Liver (tissue), 9 donors: ENCODE results near the gene CCDC50. TPM values are rescaled to one million over a fixed set of nuclear protein-coding genes. Genes with fewer than 3 reads are reported as not detected.

ENCODE experiments used
- DNase-seq: peaks from one replicate; pipeline ENCODE4 v3.0.0-alpha.2; 2017; ENCODE audit warnings: low spot score
- H3K27ac ChIP-seq, 2 donors: one replicate each; pipeline ENCODE4 v1.7.0; 2013; ENCODE audit warnings: inconsistent platforms in 2 of 2, low read length in 2 of 2, control low read depth in 1 of 2, low read depth in 1 of 2, mild to moderate bottlenecking in 1 of 2
- H3K27me3 ChIP-seq, 4 donors: one replicate each; pipeline versions ENCODE4 v1.6.1 to v1.7.0; 2013; ENCODE audit warnings: low read length in 3 of 4, inconsistent platforms in 1 of 4, mild to moderate bottlenecking in 1 of 4, moderate library complexity in 1 of 4; ENCODE audit not compliant: control insufficient read depth in 4 of 4, insufficient read depth in 4 of 4
- H3K36me3 ChIP-seq, 4 donors: one replicate each; pipeline versions ENCODE4 v1.6.1 to v1.7.0; 2013; ENCODE audit warnings: low read length in 3 of 4, mild to moderate bottlenecking in 3 of 4, low read depth in 1 of 4, moderate library complexity in 1 of 4; ENCODE audit not compliant: control insufficient read depth in 4 of 4, insufficient read depth in 3 of 4
- H3K4me1 ChIP-seq, 4 donors: one replicate each; pipeline versions ENCODE4 v1.6.1 to v1.7.0; 2013; ENCODE audit warnings: low read length in 3 of 4, mild to moderate bottlenecking in 3 of 4, moderate library complexity in 1 of 4; ENCODE audit not compliant: control insufficient read depth in 4 of 4, insufficient read depth in 4 of 4
- H3K4me3 ChIP-seq, 3 donors: one replicate each; pipeline versions ENCODE4 v1.6.1 to v1.7.0; 2013; ENCODE audit warnings: low read length in 3 of 3, control low read depth in 1 of 3, low read depth in 1 of 3, mild to moderate bottlenecking in 1 of 3
- H3K9ac ChIP-seq, 2 donors: one replicate each; pipeline ENCODE4 v1.7.0; 2013; ENCODE audit warnings: low read length in 2 of 2, mild to moderate bottlenecking in 2 of 2, moderate library complexity in 2 of 2, control low read depth in 1 of 2, low read depth in 1 of 2
- H3K9me3 ChIP-seq, 4 donors: one replicate each; pipeline versions ENCODE4 v1.6.1 to v1.7.0; 2013; ENCODE audit warnings: low read length in 3 of 4; ENCODE audit not compliant: control insufficient read depth in 4 of 4
- CTCF ChIP-seq: fragments of 150-350 bp; IDR thresholded peaks from 2 replicates; pipeline ENCODE4 v1.5.1; 2017; ENCODE audit warnings: improper control_type of control experiment, low read depth, low read length; ENCODE audit not compliant: missing input control
- EGR1 ChIP-seq, 2 donors: IDR thresholded peaks; 2 replicates each; pipeline ENCODE4 v1.6.1; 2016 to 2018; ENCODE audit warnings: antibody characterized with exemption in 2 of 2, low read depth in 2 of 2
- FOXA1 ChIP-seq: IDR thresholded peaks from 2 replicates; pipeline ENCODE4 v1.6.1; 2016; ENCODE audit warnings: antibody characterized with exemption
- FOXA2 ChIP-seq: IDR thresholded peaks from 2 replicates; pipeline ENCODE4 v1.6.1; 2016; ENCODE audit warnings: antibody characterized with exemption
- GABPA ChIP-seq, 2 donors: IDR thresholded peaks in 1 of 2; conservative IDR thresholded peaks in 1 of 2; 2 replicates each; pipeline ENCODE4 v1.6.1; 2016; ENCODE audit warnings: antibody characterized with exemption in 2 of 2, mild to moderate bottlenecking in 1 of 2, moderate library complexity in 1 of 2
- HNF4A ChIP-seq, 2 donors: conservative IDR thresholded peaks; 2 replicates each; pipeline ENCODE4 v1.6.1; 2016; ENCODE audit warnings: antibody characterized with exemption in 2 of 2, mild to moderate bottlenecking in 2 of 2
- HNF4G ChIP-seq: IDR thresholded peaks from 2 replicates; pipeline ENCODE4 v1.6.1; 2016; ENCODE audit warnings: antibody characterized with exemption
- JUND ChIP-seq, 2 donors: IDR thresholded peaks; 2 replicates each; pipeline ENCODE4 v1.6.1; 2016; ENCODE audit warnings: antibody characterized with exemption in 2 of 2
- MAX ChIP-seq: IDR thresholded peaks from 2 replicates; pipeline ENCODE4 v1.6.1; 2016; ENCODE audit warnings: antibody characterized with exemption
- NR2F2 ChIP-seq: IDR thresholded peaks from 2 replicates; pipeline ENCODE4 v1.6.1; 2016; ENCODE audit warnings: antibody characterized with exemption
- RAD21 ChIP-seq, 2 donors: IDR thresholded peaks; 2 replicates each; pipeline ENCODE4 v1.6.1; 2016; ENCODE audit warnings: antibody characterized with exemption in 2 of 2, mild to moderate bottlenecking in 2 of 2
- RXRA ChIP-seq, 2 donors: IDR thresholded peaks; 2 replicates each; pipeline ENCODE4 v1.6.1; 2017 to 2018; ENCODE audit warnings: antibody characterized with exemption in 2 of 2, mild to moderate bottlenecking in 1 of 2
- SP1 ChIP-seq: IDR thresholded peaks from 2 replicates; pipeline ENCODE4 v1.6.1; 2018; ENCODE audit warnings: antibody characterized with exemption, mild to moderate bottlenecking
- TAF1 ChIP-seq: conservative IDR thresholded peaks from 2 replicates; pipeline ENCODE4 v1.6.1; 2016; ENCODE audit warnings: antibody characterized with exemption, mild to moderate bottlenecking
- YY1 ChIP-seq: IDR thresholded peaks from 2 replicates; pipeline ENCODE4 v1.6.1; 2016; ENCODE audit warnings: antibody characterized with exemption, mild to moderate bottlenecking
- WGBS: extraction: QIAGEN DNeasy Blood & Tissue Kit; methylation state at CpG from one replicate; pipeline ENCODE4 v1.1.7; 2013; 5-methylcytosine and 5-hydroxymethylcytosine counted together
- polyA plus RNA-seq, 2 donors: library from polyadenylated mRNA; stranded (reverse) in 1 of 2; unstranded in 1 of 2; fragments of 200-250 nt in 1 of 2; fragments of >200 nt in 1 of 2; fragmentation: Nextera tagmentation in 1 of 2; extraction: Ambion mirVana in 1 of 2; gene quantifications; one replicate each; pipeline versions ENCODE4 v1.2.1 to v1.2.3, GENCODE V29; 2013 to 2015
- total RNA-seq, 2 donors: library from RNA; depleted of rRNA; stranded (reverse); fragments of >200 nt; gene quantifications; one replicate each; pipeline ENCODE4 v1.2.3, GENCODE V29; 2014
- TF ChIP-seq, protein P1 (sequence below): IDR thresholded peaks from 2 replicates; pipeline ENCODE4 v1.6.1; 2016; ENCODE audit warnings: antibody characterized with exemption
- TF ChIP-seq, protein P2 (sequence below): IDR thresholded peaks from 2 replicates; pipeline ENCODE4 v1.6.1; 2016; ENCODE audit warnings: antibody characterized with exemption
- TF ChIP-seq, protein P3 (sequence below): IDR thresholded peaks from 2 replicates; pipeline ENCODE4 v1.6.1; 2016; ENCODE audit warnings: antibody characterized with exemption, mild to moderate bottlenecking
- donor health status: healthy.
- donor health status: healthy.
- donor health status: healthy.
- donor health status: healthy.
- donor health status: healthy.

The CCDC50 gene
- total and polyA plus RNA-seq, 4 donors: 15.4 to 69.0 (median 33.6) TPM

- Histone ChIP-seq H3K9me3 (no peaks in the 10 kb centered on the region), H3K27ac (peak overlapping the region in 1 of 2 donors; percentile 31), H3K36me3 (peaks cover 5 to 33% (median 27%) of the 10 kb centered on the region in 4 donors), H3K9ac (no peak overlapping the region), H3K27me3 (no peaks in the 10 kb centered on the region), H3K4me1 (no peaks in the 10 kb centered on the region), H3K4me3 (no peak overlapping the region)
- DNase-seq: no peak
- TF ChIP-seq HNF4G (no peak), MAX (no peak), CTCF (no peak), TAF1 (no peak), GABPA (IDR thresholded peaks at IDR 0.05 in 1 of 2, conservative IDR thresholded peaks at IDR 0.05 in 1 of 2) (no peak), JUND (IDR thresholded peaks at IDR 0.05) (no peak)
- TF ChIP-seq, protein P1, sequence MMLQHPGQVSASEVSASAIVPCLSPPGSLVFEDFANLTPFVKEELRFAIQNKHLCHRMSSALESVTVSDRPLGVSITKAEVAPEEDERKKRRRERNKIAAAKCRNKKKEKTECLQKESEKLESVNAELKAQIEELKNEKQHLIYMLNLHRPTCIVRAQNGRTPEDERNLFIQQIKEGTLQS: no peak
- 76% methylated on average over 7 of the region's 7 CpGs for WGBS
Observed at GRCh38 chr3:191376516-191377141, 47.4 kb downstream of the CCDC50 start.

GRCh38 chr3:191378142-191378812 is 49.1 kb downstream of the CCDC50 start:
- no peak overlapping the region for H3K4me3 ChIP-seq
- no peak overlapping the region for H3K9ac ChIP-seq
- no peak overlapping the region for H3K27ac ChIP-seq
- no peak for DNase-seq
- no peaks in the 10 kb centered on the region for H3K9me3 ChIP-seq
- H3K36me3 ChIP-seq: peaks cover 5 to 42% (median 37%) of the 10 kb centered on the region in 4 donors
- TF ChIP-seq, protein P2, sequence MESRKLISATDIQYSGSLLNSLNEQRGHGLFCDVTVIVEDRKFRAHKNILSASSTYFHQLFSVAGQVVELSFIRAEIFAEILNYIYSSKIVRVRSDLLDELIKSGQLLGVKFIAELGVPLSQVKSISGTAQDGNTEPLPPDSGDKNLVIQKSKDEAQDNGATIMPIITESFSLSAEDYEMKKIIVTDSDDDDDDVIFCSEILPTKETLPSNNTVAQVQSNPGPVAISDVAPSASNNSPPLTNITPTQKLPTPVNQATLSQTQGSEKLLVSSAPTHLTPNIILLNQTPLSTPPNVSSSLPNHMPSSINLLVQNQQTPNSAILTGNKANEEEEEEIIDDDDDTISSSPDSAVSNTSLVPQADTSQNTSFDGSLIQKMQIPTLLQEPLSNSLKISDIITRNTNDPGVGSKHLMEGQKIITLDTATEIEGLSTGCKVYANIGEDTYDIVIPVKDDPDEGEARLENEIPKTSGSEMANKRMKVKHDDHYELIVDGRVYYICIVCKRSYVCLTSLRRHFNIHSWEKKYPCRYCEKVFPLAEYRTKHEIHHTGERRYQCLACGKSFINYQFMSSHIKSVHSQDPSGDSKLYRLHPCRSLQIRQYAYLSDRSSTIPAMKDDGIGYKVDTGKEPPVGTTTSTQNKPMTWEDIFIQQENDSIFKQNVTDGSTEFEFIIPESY: no peak
- TF ChIP-seq TAF1 (no peak), HNF4A (conservative IDR thresholded peaks at IDR 0.05) (no peak), FOXA2 (no peak), NR2F2 (no peak), RAD21 (IDR thresholded peaks at IDR 0.05) (no peak), EGR1 (IDR thresholded peaks at IDR 0.05; ENCODE audit: low read depth in 2 of 2) (no peak), CTCF (no peak), FOXA1 (no peak), HNF4G (no peak), RXRA (IDR thresholded peaks at IDR 0.05) (no peak), SP1 (no peak), GABPA (IDR thresholded peaks at IDR 0.05 in 1 of 2, conservative IDR thresholded peaks at IDR 0.05 in 1 of 2) (no peak), YY1 (no peak), MAX (no peak)
- TF ChIP-seq, protein P1: no peak
- TF ChIP-seq, protein P3, sequence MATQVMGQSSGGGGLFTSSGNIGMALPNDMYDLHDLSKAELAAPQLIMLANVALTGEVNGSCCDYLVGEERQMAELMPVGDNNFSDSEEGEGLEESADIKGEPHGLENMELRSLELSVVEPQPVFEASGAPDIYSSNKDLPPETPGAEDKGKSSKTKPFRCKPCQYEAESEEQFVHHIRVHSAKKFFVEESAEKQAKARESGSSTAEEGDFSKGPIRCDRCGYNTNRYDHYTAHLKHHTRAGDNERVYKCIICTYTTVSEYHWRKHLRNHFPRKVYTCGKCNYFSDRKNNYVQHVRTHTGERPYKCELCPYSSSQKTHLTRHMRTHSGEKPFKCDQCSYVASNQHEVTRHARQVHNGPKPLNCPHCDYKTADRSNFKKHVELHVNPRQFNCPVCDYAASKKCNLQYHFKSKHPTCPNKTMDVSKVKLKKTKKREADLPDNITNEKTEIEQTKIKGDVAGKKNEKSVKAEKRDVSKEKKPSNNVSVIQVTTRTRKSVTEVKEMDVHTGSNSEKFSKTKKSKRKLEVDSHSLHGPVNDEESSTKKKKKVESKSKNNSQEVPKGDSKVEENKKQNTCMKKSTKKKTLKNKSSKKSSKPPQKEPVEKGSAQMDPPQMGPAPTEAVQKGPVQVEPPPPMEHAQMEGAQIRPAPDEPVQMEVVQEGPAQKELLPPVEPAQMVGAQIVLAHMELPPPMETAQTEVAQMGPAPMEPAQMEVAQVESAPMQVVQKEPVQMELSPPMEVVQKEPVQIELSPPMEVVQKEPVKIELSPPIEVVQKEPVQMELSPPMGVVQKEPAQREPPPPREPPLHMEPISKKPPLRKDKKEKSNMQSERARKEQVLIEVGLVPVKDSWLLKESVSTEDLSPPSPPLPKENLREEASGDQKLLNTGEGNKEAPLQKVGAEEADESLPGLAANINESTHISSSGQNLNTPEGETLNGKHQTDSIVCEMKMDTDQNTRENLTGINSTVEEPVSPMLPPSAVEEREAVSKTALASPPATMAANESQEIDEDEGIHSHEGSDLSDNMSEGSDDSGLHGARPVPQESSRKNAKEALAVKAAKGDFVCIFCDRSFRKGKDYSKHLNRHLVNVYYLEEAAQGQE: no peak
- no peaks in the 10 kb centered on the region for H3K4me1 ChIP-seq
- no peaks in the 10 kb centered on the region for H3K27me3 ChIP-seq
